HG02938 (cell line): ENCODE data around the gene MARCHF2.
A peak's percentile ranks its signal among the peaks of the same experiment; 100 is the strongest.

Source experiments
- ATAC-seq: cut with Tn5 transposase; IDR thresholded peaks from one replicate; pipeline ENCODE4 v1.9.1; 2021; ENCODE audit warnings: mild to moderate bottlenecking, moderate library complexity; ENCODE audit not compliant: unreplicated experiment

Gene MARCHF2

DNA sequence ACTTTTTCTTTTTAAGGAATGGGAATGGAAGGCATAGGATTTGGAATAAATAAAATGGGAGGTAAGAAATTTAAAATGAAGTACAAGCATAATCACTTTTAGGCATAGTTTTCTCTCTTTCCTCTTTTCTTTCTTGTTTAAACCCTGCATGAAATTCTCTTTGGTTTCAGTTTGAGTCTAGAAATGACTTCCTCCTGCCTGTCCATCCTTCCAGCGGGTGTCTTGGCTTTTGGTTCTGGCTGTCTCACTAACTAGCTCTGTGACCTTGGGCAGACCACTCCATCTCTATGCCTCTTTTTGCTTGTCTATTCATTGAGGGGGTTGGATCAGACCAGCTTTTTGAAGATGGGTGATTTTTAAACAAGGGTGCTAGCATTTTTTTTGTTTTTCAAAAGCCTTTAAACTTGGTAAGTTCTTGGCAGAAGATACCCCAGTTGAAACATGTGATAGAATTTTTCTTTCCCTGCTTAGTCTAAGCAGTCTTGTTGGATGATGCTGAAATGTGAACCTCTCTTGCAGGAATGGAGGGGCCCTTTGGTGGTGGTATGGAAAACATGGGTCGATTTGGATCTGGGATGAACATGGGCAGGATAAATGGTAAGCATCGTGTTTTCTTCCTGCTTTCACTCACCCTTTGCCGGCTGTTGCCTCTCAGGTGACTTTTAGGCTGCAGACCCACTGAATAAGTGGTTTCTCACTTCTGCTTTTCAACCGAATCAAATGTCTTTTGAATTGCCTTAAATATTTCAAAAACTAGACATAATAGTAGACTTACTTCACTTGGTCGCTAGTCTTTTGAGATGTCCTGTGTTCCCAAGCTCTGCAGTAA lies 60.8 kb downstream of the MARCHF2 start:
- peak; percentile 51 for ATAC-seq

GRCh38 chr19:8475005-8475404 lies 61.9 kb downstream of the MARCHF2 start:
- ATAC-seq, result no peak

DNA sequence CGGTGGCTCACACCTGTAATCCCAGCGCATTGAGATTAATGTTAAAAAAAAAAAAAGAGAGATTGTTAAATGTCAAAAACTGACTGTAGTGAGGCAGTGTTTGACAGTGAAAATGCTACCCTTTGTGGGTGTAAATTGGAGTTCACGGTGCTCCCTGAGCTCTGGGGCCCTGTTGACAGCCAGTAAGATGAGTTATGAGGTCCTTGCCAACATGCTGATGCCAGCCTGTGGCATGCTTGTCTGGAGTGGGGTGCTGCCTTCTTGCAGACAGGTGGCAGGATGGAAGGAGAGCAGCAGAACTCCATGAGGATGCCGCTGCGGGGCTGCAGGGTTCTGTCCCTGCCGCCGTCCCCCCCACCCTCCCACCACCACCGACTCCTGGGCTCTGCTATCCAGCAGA lies 63.4 kb downstream of the MARCHF2 start:
- ATAC-seq, result no peak

DNA sequence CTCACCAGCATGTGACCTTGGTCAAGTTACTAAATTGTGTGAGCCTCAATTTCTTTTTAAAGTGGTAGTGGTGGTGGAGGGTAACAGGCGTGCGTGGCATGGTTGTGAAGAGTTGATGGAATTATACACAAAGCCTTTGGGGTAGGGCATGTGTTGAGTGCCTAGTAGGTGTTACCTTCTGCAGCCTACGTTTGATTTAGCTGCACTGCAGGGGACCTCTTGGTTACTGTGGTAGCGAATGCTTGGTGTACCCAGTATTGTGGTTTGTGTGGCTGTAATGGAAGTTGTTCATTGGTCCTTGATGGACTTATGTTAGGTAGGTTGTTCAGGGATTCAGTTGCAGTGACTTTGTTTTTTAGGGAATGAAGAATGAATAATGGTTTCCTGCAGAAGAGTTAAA lies 64.8 kb downstream of the MARCHF2 start:
- ATAC-seq, result no peak

DNA sequence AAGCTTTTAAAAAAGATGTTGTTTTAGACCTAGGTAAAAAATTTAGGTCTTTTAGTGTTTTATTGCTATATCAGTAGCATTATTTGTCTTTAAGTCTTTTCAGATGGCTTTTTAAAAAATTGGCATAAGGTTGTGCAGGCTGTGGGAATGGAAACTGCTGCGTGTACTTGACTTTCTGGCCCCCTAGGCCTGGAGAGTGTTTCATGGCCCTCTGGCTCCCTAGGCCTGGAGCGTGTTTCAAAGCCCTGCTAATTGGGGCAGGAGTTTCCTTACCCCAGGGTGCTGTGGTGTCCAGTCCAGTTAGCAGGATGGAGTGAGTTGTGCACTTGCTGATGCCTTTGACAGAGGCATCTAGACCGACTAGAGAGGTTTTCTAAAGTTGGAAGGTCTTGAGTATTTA lies 65.5 kb downstream of the MARCHF2 start:
- ATAC-seq, result no peak

DNA sequence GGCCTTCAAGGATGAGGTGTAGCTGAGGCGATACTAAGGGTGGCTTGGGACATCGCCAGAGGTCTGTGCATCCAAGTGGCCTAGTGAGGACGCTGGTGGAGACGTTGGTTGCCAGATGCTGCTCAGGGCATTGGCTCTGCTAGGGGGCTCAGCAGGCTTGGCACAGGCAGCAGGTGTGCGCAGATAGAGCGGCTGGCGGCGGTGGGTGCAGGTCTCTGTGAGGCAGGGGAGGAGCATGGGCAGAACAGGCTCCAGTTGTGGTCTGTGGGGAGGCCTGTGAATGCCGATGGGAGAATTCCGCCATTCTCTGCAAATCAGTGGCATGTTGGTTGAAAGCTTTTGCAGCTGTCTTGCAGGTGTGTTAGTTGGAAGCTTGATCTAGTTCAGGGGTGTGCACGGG lies 68.1 kb downstream of the MARCHF2 start:
- no peak for ATAC-seq

- no peak for ATAC-seq
Observed at GRCh38 chr19:8481616-8482015, 68.5 kb downstream of the MARCHF2 start.

GRCh38 chr19:8482696-8483095 lies 69.6 kb downstream of the MARCHF2 start:
- ATAC-seq, result no peak

- ATAC-seq, result no peak
Observed at GRCh38 chr19:8483165-8483564, 70.1 kb downstream of the MARCHF2 start.

DNA sequence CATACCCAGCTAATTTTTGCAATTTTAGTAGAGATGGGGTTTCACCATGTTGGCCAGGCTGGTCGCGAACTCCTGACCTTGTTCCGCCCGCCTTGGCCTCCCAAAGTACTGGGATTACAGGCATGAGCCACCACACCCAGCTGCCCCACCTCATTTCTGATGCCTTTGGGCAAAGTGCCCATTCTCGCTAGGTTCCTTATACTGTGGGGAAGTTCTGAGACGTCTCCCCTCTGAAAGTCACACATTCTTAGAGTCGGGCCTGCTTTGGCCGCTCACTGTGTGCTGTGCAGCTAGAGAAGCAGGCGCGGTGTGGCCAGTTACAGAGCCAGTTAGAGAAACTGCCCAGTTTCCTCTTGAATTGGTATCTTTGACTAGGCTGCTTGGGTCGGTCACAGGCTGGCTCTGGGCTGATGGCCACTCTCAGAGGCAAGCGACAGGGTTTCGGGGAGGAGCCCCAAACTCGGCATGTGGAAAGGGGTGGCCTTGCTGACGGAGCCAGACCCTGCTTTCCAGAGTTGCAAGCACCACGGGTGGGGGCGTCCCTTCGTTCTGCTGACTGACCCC lies 71.3 kb downstream of the MARCHF2 start:
- ATAC-seq, result no peak

GRCh38 chr19:8485561-8486371 lies 72.7 kb downstream of the MARCHF2 start:
- no peak for ATAC-seq

GRCh38 chr19:8486661-8487136 lies 73.6 kb downstream of the MARCHF2 start:
- no peak for ATAC-seq

DNA sequence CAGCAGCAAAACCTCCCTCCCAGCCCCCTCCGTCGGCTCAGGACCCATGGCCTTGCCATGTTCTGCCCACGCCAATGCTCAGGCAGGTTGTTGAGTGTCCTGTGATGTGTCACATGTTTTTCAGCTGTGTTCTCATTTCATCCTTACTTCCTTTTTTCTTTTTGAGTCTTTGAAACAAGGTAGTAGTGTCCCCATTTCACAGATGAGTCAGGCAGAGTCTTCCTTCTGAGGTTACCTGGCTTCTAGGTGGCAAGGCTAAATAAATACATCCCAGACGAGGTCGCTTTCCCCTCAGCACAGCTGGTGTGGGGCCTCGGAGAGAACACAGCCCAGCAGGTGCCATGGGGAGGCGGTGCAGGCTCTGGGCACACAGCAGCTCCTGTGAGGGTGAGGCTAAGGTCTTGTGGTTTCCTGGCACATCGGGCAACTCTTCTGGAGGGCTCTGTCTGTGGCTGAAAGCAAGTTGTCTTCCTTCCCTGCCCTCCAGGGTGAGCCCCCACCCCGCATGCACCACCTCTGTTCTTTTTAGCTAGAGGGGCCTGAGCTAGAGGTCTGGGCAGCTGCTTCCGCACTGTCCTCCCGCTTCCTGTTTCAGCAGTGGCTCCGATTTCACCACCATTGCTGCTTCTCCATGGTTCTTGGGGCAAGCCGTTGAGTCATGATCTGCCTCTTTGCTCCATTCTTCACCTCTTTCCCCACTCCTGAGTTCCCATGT lies 74.2 kb downstream of the MARCHF2 start:
- peak; percentile 43 for ATAC-seq

DNA sequence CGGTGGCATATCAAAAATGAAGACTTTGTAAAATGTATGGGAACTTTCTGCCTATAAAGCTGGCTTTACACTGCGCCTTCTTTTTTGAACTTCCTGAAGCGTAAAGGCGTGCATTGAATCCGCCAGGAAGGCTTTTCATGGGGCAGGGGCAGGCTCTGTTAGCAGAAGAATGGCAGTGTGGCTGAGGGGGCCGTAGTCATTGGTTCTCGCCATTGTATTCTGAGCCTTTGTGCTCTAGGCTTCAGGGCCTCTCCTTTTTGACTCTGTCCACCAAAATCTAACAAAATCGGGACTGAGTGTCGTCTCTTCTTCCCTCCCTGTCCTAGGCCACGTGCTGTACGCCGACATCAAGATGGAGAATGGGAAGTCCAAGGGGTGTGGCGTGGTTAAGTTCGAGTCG lies 75.3 kb downstream of the MARCHF2 start:
- no peak for ATAC-seq
